GM21723 (cell line): ENCODE results near the gene DUSP6.

Experiments used
- ATAC-seq: cut with Tn5 transposase; IDR thresholded peaks from one replicate; pipeline ENCODE4 v1.9.1; 2021; ENCODE audit warnings: mild to moderate bottlenecking, moderate library complexity; ENCODE audit not compliant: unreplicated experiment

Gene DUSP6, protein sequence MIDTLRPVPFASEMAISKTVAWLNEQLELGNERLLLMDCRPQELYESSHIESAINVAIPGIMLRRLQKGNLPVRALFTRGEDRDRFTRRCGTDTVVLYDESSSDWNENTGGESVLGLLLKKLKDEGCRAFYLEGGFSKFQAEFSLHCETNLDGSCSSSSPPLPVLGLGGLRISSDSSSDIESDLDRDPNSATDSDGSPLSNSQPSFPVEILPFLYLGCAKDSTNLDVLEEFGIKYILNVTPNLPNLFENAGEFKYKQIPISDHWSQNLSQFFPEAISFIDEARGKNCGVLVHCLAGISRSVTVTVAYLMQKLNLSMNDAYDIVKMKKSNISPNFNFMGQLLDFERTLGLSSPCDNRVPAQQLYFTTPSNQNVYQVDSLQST

DNA sequence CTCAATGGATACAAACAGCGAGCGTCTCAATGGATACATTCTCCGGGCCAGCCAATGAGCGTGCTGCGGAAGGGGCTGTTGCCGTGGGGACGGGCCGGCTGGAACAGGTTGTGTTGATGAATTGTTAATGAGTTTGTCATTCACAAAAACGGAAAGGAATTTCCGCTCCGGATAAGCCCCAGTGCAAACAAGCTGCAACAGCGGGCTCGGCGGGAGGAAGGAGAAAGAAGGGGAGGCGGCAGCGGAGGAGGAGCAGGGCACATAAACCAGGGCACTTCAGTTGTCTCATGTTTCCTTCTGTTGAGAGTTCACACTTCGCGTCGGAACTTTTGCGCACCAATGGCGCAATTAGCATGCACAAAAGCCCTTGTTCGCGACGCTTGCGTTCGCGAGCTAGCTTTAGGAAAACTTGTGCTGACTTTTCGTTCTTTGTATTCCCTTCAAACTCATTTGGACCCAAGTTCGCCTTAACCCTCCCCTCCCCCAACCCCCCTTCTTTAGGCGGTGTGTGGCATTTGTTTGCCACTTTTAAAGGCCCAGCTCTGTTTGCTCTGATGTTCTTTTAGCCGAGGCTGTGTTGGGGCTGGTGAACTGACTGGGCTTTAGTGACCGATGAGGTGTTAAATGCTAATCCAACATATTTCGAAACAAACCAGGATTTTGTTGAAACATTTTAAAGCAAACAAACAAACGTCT, at the start of gene DUSP6:
DUSP6 (minus strand) TSS at position 10 of the 696 bp plus-strand sequence. CDS start 462 bp downstream, outside the sequence.
- no peak for ATAC-seq

DNA sequence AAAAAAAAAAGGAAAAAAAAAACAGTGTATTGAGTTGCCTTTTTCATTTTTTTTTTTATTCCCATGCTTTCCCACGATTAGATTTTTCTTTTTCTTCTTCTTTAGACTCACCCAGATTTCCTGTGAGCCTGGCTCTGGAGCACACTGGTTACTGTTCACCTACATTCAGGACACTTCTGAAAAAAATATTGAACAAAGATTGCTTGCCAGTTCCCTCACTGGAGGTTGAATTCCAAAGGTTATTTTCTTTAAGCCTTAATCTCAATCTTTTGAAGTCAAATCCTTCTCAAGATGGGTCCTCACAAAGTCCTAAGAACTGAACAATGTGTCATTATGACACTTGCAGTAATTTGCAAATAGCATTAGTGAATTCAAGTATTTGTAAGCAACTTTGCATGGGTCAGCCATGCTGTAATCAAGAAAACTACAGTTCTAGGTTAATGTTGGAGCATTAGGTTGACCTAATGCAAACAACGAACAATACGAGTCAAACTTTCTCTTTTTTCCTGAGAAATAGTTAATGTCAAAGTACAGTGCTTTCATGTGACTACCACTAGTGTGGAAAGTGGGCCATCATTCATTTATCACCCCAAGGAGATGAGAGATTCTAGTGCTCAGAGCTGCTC, 49.2 kb upstream of the DUSP6 start:
- ATAC-seq, result no peak

DNA sequence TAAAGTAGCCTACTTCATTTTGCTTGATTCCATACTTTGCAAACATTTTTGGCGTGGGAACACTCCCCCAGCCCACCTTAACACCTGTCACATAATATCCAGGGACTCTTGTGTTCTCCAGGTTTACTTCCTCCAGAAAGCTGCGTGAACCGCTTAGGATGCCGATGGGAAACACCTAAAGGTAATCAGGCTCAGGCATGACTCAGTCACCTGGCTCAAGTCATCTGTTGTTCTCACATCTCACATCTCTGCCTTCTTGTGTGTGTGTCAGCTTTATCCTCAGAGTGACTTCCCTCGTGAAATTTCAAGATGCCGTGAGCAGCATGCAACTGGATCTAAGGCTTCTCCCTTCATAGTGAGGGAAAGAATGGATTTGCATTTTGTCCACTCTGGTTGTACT, 48.1 kb upstream of the DUSP6 start:
- ATAC-seq, result no peak

DNA sequence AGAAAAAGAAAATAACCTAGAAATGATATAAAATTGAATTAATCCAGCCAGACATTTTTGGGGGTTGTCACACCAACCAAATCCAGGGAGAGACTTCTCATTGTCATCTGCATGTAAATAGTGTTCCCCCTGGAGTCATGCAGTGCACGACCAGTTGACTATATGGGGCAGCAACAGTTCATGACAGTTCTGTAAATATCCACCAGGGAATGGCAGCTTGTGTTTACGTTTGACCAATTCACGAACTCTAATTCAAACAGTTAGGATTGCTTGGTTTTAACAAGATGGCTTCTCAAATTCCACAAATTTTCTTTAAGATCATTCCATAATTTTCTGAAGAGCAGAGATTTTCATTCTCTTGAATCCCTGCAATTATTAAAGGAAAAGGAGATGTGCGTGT, 43.4 kb upstream of the DUSP6 start:
- no peak for ATAC-seq

DNA sequence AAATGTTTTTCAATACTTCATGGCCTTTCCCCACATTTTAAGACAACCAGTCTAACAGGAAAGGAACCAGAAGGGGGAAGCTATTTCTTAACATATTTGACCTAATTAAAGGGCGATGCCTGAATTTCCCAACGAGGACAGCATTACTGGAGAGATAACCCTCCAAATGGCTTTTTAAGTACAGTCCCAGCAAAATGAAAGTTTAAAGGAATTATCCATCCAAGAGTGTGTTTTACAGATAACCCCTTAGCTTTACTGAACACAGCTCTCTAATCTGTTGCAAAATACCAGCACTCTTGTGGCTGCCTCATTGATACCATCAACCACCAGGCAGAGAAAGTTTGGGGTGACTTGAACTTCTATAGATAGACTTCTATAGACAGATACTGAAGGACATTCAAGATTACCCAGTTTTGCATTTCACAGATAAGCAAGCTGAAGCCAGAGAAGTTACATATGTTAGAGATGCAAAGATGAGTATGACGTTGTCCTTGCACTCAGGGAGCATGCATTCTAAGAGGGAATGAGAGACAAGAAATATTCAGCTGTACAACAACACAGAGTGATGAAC, 41.3 kb upstream of the DUSP6 start:
- ATAC-seq, result no peak

DNA sequence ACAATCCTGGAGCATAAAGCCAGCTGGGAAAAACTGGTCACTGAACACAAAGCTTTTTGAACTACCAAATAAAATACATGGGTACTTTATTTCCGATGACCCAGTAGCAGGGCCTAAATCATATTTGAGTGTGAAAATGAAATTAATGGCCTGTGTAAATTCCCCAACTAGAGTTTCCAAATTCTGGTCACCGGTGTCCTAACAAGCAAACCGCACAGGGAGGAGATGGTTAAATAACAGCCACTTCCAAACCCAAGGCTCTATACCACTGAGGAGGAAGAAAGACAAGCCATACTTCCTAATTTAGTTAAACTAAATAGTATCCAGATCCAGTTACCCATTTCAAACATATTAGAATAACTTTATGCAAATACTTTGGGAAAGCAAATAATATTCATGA, 40.1 kb upstream of the DUSP6 start:
- no peak for ATAC-seq

DNA sequence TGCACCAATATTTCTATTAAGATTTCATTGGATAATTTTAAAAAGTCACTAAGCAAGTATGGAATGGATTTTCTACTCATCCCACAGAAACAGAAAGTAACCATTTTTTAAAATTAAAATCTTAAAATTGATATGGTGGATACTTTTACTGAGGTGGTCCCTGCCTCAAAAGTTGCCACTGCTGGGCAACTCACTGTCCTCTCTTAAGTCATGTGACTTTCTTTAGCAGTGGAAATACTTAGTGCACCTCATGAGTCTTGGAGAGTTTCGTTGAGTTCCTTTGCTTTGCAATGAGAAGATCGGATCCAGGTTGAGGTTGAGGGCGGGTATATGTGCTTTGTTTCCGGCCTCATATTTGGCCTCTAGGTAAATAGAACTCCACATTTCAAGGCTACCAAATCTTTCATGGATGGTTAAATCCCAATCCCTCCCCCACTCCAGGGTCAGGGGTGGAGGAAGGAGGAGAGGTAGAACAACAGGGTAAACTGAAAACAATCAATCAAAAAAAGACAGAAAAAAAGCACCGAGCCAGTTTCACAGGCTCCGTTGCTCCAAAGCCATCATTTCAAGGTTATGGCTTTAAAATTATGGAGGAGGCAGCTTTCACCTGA, 39.5 kb upstream of the DUSP6 start:
- no peak for ATAC-seq

DNA sequence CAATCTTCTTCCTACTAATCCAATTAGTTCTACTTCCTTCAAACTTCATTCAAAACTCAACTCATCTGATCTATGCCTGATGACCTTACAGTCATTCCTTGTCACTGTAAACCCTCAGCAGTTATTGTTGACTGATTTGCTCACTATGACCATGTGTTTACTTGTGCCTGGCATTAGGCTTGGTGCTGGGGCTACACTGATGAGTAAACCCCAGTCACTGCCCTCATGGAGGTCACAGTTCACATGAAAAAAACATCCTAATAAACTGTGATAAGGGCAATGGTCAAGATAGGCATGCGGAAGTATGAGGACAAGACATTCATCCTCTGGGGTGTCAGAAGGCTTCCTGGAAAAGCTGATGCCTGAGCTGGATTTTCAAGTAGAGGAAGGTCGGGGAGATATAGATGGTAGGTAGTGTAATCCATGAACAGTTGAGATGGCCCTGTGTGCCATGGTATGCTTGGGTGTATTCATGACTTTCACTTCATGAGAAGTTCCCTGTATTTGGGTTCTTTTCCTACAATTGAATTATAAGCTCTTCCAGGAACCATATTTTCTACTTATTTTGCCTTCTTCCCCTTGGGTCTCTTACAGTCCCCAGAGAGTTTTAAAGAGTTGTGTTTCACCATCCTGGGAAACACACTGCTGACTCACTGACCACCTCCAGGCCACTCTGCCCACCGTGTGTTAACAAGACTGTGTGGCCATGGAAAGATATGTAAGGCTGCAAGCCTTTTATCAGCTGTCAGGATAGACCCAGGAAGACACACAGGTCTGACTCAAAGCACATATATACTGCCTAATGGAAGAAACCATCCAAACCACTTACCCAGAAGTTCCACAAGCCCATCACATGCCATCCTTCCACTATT, 38.7 kb upstream of the DUSP6 start:
- ATAC-seq, result no peak

DNA sequence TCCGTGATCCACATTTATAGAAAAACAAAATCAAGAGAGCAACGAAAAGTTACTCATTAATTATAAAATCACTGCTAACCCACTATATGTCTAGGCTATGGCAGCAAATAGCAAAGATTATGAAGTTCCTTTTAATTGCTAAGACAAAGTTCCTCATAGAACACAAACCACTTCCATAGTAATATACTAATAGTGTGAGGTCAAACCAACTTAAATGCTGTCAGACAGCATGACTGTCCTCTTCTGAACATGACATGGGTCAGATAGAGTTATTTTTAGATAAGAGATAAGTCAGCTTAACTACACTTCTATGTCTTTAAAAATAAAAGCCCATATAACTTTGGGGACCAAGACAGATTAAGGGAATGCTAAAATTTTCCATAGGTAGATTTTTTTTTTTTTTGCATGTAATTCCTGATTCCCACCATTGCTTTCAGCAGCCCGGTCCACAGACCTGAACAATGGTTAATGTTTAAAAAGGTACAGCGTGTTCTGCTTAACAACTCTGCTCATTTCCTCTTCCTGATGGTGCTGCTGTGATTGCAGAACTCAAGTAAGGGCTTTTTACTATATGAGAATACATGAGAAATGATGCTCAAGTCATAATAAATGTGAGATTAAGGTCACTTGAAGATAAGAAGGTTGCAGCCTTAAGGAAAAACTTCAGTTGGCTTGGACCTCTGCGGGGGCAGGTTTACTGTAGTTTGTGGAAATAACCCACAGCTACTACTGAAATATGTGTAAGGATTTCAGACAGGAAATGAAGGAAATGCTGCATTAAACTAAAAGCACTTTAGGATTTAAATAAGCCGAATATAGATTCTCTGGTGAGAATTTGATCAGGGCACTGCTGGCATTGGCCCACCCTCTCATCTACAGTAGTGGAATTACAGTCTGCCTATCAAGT, 37.7 kb upstream of the DUSP6 start:
- no peak for ATAC-seq

DNA sequence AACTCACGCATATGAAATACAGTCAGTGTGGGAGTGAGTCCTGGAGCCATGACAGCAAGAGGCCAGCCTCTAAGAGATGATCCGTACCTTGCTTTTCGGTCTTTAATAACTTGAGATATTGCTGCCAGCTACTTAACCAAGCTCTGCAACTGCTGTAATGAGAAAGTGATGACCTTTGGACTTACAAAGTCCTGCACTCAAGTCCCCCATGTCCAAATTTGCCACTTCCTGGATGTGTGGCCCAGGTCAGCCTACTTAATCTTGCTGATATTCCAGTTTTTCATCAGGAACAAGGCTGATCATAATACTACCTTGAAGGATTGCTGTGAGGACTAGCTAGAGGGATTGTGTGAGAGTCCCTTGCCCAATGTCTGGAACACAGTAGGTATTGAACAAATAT, 33.8 kb upstream of the DUSP6 start:
- ATAC-seq, result no peak

DNA sequence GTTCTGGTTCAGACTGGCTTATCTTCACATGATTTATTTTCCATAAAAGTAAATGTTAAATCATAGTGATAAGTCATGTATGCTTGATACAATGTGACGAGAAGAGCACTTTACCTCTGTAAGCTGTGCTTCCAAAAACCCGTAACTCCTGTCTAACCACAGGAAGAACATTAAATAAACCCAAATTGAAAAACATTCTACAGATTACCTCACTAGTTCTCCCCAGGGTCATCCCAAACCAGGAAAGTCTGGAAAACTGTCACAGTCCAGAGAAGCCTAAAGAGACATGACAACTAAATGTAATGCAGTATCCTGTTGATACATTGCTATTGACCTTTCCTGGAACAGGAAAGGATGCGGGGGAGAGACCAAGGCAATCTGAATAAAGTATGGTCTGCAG, 32.5 kb upstream of the DUSP6 start:
- no peak for ATAC-seq

DNA sequence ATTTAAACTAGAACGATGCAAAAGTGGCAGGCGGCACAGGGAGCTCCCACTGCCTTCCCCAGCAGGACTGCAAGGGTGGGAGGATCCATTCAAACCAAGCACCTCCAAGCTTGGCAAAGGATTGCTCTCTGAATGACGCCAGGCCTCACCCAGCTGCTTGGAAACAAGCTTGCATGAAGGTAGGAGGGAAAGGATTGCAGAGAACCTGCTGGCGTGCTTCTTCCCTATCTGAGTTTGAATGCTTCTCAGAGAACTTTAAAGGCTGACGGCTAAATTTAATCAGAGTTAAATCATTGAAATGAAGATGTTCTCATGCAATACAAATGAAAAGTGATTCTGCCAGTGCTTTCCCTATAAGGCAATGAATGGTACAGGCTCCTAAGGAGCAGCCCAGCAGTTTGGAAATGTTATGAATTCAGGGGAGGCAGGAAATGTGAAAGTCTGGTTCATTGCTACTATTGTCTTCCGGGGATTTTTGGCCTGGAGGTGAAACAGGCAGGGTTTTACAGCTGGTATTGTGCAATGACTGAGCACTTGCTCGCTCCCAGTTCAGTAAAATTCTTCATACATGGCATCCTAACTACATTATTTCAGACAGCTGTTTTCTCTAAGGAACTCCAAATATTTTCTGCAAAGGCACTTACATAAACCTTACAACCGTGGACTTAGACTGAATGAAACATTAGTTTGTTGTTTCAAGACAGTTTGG, 31.9 kb upstream of the DUSP6 start:
- no peak for ATAC-seq

DNA sequence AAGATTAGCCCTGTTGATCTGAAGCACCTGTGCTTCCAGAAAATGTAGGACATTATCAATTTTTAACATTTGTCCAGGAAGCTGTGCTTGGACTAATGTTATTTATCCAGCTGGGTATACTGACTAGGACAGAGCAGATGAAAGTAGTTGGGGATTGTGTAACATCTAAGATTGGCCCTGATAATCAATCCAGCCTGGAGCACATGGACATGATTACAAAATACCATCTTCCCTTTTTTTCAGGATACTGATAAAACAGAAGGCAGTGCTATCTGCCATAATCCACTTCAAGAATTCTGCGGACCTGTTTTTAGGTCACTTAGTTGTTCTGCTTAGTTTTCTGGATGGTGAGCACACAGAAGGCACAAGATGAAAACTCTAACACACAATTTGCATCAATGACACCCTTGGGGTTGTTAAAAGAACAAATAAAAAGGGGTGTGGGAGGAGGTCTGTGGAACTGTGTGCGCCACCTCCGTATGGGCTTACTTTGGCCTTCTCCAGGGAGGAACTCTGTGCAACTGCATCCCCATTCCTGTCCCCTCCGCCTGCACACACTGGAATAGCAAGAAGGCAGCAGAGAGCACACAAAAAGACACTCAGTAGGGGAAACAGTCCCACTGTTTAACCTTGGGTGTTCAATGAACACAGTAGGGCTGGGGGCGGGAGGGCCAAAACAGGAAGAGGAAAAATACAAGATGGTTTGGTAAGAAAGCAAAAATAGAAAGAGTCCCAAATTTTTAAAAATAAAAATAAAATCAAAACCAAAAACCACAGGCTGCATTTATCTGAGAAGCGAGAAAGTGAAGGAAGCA, 31.1 kb upstream of the DUSP6 start:
- no peak for ATAC-seq

DNA sequence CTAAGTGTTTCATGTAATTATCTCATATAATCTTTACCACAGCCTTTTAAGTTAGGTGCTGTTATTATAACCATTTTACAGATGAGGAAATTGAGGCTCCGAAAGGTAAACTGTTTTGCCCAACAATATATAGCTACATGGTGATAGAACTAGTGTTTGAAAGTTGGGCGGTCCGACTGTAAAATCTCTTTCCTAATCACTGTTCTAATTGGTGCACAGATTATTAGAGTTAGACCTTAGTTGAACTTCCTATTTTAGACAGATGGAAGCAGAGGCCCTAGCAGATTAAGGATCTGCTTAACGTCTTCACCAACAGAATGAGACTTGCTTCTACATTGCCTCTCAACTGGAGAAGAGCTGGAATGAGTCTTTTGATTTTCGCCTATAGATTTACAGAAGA, 30.0 kb upstream of the DUSP6 start:
- ATAC-seq, result no peak

DNA sequence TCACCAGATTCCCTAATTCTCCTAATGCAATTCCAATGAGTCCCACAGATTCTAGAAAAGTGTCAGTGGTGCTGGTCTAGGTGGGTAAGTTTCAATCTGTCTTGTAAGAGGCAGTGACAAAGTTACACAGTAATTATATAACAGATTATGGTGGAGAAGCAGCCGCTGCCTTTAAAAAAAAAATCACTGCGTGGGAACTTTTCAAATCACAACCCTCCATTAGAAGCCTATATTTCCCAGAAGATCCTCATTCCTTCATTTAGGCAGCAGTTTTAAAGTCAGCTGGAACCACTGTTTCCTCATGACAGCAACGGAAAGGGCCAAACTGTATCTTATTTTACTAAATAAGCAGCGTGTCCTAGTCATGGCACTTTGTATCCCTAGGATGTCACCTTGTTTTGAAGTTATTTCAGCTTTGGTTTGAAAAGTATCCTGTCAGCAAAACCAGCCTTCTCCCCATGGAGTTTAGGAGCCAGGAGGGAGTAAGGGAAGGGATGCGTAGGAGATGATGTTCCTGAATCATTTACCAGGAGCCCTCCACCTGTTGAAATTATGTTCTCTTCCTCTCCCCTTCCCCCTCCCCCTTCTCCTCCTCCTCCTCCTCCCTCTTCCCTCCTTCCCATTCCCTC, 27.7 kb upstream of the DUSP6 start:
- no peak for ATAC-seq

DNA sequence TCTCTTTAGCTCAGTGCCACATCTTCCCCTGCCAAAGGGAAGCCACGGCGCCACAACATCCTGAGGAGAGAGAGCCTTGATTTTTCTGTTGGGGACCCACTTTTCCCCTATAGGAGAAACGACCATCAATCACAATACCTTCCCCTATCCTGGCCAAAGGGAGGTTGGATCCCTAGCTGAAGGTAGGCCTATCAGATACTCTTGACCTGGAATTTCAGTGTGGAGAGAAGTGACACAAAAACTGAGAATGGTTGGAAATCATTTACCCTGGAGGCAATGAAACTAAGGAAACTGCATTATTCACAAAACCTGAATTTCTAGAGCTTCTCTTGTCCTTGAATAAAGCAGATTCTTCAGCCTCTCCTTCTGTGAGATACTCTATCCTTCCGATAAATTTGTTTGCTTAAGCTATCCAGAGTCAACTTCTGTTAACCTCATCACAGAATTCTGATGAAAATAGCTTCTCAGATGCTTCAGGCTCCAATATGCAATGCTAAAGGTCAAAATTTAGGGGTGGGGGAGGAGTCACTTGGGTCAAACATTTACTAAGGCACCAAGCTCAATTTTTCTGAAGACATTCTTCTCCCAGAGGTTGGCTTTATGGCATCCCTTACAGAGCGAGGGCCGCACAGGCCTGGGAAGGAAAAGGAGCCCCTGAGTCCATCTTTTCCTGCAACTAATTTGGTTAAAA, 27.0 kb upstream of the DUSP6 start:
- no peak for ATAC-seq

DNA sequence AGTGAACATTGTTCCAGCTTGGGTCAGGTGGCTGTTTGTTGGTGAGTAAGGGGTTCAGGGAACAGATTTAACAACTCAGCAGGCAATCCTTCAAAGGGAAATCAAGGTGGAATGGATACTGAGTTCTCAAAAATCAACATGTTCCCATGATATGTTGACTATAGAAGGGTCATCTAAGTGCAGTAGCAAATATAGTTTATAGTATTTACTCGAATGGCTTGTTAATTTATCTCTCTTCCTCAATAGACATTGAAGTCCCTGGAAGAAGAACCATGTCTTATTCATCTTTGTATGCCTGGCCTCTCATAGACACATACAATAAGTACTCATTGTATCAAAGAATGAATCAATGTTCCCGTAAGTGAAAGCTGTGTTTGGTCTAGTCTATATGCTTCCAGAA, 24.5 kb upstream of the DUSP6 start:
- ATAC-seq, result no peak
